OCI-LY3 (cell line): ENCODE data around the gene KCNE1.

ENCODE experiments used
- CTCF ChIP-seq: fragments of 200-600, 300-600 bp; sonication (generic); IDR thresholded peaks from 2 replicates; pipeline ENCODE4 v1.5.1; 2014; ENCODE audit warnings: antibody characterized with exemption, low read length, low read depth
- EZH2phosphoT487 ChIP-seq: fragments of 200-600 bp; shearing (Covaris generic); IDR thresholded peaks from 2 replicates; pipeline ENCODE4 v1.6.1; 2018; ENCODE audit warnings: antibody characterized with exemption, mixed run types, low read depth

GRCh38 chr21:34517039-34517438 is 5.0 kb upstream of the KCNE1 start:
- no peak for TF ChIP-seq CTCF
- TF ChIP-seq EZH2phosphoT487, result no peak
